GM18861 (cell line): ENCODE measurements around the gene GOLGA2.
A peak's percentile ranks its signal among the peaks of the same experiment; 100 is the strongest.

ENCODE experiments used
- ATAC-seq: cut with Tn5 transposase; IDR thresholded peaks from one replicate; pipeline ENCODE4 v1.9.1; 2021; ENCODE audit not compliant: unreplicated experiment

GOLGA2 gene, protein sequence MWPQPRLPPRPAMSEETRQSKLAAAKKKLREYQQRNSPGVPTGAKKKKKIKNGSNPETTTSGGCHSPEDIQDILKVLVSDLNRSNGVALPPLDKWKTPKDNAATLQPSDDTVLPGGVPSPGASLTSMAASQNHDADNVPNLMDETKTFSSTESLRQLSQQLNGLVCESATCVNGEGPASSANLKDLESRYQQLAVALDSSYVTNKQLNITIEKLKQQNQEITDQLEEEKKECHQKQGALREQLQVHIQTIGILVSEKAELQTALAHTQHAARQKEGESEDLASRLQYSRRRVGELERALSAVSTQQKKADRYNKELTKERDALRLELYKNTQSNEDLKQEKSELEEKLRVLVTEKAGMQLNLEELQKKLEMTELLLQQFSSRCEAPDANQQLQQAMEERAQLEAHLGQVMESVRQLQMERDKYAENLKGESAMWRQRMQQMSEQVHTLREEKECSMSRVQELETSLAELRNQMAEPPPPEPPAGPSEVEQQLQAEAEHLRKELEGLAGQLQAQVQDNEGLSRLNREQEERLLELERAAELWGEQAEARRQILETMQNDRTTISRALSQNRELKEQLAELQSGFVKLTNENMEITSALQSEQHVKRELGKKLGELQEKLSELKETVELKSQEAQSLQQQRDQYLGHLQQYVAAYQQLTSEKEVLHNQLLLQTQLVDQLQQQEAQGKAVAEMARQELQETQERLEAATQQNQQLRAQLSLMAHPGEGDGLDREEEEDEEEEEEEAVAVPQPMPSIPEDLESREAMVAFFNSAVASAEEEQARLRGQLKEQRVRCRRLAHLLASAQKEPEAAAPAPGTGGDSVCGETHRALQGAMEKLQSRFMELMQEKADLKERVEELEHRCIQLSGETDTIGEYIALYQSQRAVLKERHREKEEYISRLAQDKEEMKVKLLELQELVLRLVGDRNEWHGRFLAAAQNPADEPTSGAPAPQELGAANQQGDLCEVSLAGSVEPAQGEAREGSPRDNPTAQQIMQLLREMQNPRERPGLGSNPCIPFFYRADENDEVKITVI

DNA sequence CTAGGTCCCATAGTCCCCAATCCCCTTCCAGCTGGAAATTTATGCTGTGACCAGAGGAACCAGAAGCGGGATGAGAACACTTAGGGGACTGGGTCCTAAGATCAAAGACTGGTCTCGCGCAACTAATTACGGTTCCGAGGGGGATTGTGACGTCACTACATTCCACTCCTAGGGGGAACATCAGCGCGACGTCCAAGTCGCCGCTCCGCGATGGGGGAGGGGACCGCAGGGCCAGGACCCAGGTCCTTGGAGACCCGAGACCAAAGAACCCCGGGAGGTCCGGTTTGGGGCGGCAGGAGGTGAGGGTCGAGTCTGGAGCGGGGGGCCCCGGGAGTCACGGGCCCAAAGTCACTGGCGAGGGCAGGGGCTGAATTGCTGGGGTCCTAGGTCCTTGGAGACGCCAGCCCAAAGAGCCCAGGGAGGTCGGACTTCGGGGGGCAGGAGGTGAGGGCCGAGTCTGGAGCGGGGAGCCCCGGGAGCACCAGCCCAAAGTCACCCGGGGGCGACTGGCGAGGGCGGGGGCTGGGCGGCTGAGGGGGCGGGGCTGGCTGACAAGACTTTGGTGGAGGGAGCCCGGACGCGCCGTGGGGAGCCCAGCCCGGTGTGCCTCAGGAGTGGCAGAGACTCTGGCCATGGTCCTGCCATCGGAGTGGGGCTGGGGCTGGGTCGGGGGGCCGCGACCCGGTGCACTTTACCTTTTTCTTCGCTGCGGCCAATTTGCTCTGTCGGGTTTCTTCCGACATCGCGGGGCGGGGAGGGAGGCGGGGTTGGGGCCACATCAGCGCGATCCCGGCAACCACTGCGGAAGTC lies at the start of gene GOLGA2:
Gene GOLGA2 (minus strand): TSS at position 810 of the 810 bp plus-strand sequence. CDS start 31 bp downstream, at position 779.
- peak; percentile 13 for ATAC-seq

DNA sequence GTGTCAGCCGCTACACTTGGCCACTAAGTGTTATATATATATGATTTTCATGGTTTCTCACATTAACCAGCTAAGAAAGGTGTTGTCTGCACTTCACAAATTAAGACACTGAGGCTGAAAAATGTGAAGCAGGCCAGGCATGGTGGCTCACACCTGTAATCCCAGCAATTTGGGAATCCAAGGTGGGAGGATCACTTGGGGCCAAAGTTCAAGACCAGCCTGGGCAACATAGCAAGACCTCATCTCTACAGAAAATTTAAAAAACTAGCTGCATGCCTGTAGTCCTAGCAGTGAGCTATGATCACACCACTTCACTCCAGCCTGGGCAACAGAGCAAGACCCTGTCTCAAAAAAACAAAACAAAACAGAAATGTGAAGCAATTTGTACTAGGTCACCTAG lies 48.6 kb upstream of the GOLGA2 start:
- ATAC-seq: no peak

DNA sequence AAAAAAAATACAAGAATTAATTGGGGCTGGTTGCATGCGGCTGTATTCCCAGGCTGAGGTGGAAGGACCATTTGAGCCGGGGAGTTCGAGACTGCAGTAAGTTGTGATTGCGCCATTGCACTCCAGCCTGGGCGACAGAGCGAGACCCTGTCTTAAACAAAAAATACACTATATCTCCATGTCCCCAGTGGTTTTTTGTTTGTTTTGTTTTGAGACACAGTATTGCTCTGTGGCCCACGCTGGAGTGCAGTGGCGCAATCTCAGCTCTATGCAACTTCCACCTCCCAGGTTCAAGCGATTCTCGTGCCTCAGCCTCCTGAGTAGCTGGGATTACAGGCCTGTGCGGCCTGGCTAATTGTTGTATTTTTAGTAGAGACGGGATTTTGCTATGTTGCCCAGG lies 48.0 kb upstream of the GOLGA2 start:
- no peak for ATAC-seq

DNA sequence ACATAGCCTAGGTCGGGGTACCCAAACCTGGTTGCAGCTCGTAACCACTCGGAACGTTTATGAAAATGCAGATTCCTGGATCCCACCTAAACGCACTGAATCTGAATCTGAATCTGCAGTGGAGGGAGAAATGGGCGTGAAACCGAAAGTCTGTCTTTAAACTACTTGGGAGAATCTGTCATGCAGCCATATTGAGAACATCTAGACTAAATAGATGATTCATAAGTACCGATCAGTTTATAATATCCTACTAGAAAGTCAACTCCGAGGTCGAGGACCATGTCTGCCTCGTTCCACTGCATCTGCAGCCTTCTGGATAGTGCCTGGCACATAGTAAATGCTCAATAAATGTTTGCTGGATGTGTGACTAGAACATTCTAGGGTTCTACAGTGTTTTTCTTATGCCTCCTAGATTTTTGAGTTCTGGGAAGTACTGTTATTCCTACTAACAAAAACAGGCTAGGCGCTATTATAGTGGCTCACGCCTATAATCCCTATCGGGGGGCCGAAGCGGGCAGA lies 47.5 kb upstream of the GOLGA2 start:
- no peak for ATAC-seq

DNA sequence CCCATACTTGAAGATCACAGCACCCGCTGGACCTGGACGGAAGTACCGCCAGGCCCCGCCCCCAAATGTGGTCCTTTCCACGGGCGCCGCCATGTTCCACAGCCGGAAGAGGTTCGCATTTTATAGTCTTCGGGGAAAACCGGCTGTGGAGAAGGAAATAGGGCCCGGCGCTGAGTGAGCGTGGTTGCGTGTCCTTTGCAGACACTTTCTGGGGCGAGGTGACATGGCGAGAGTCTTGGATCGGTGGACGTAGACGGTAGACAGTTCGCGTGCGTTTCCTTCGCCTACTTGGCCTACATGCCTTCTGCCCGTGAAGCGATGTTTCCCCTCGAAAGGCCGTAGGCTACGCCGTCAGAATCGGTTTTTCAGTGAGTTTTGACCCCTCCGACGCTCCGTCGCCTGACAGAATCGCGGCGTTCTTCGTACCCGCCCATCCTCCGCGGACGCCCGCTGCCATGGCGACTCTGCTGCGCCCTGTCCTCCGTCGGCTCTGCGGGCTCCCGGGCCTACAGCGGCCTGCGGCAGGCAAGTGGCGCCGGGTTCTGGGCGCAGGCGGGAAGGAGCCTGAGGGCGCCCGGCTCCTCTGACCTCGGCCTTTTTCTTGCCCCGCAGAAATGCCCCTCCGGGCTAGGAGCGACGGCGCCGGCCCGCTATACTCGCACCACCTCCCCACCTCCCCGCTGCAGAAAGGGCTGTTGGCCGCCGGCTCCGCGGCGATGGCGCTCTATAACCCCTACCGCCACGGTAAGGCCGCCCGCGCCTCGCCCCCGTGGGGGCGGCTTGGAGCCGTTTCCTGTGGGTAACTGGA lies 46.8 kb upstream of the GOLGA2 start, which contains the start of the genes COQ4 and TRUB2:
Gene COQ4 (plus strand): TSS at position 436 of the 808 bp plus-strand sequence. CDS start 20 bp downstream, at position 456.
Gene TRUB2 (minus strand): TSS at position 44 of the 808 bp plus-strand sequence. CDS start 39 bp downstream, at position 5.
- ATAC-seq: peak; percentile 71

DNA sequence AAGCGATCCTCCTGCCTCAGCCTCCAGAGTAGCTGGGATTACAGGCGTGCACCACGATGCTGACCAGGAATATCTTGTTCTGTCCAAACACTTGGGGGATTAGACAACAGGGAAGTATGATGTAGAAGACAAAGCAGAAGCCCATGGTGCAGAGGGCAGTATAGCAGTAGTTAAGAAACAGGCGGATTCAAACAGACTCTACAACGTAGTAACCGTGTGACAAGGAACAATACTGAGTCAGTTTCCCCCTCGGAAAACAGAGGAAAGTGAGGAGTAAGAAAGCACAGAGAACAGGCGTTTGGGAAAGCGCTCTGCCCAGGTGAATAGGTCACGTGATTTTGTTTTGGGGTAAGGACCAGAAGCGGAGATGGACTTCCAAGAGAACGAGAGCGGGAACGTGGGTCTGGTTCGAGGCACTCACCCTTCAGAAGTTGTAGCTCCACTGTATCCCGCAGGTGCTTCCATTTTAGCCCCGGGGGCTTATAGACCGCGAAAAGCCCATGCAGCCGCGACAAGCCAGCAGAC lies 46.1 kb upstream of the GOLGA2 start:
- ATAC-seq: peak; percentile 5

DNA sequence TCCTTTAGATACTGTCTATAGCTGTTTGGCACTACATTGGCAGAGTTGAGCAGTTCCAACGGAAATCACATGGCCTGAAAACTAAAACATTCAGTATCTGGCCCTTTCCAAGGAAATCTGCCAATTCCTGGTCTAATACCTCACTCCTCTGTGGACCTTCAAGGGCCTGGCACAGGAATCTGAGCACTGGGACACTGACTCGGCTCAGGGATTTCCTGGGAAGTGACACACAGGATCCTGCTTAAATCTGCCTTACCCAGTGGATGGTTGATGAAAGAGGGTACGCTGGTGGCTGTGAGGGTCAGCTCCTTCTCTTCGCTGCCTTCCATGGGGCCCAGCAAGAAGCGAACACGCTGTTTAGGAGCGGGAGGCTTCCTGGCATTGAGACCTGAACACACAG lies 45.5 kb upstream of the GOLGA2 start:
- ATAC-seq: no peak

DNA sequence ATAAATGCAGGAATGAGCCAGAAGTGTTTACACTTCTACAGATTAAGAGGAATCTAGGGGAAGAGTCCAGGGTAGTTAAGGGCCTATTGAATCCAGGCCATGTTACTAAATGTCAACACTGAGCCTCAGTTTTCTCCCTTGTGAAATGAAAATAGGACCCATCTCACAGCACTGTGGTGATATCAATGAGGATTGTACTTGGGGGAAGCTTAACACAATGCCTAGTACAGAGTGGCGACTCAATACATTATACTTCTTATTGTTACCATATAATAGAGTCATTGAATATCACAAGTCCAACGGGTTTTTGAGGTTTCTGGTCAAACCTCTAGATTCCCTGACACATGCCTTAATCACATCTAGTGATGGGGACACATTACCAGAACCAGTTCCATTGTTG lies 41.8 kb upstream of the GOLGA2 start:
- no peak for ATAC-seq

DNA sequence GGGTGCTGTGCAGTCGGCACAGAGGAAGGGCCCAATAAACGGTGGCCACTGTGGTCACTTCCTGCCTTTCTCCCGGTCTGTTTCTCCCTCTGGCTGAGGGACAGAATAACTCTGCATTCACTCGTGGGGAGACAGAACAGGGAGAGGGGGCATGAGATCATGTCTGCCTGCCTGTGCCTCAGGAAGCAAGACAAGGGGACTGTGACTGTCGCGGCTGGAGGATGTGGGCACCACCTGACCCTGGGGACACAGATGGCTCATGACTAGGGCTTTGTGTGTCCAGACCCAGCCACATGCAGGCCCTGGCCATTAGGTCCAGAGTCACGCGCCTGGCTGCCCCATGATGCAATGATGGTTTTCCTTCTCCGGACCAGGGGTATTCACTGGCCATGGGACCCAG lies 40.6 kb upstream of the GOLGA2 start:
- ATAC-seq: no peak

DNA sequence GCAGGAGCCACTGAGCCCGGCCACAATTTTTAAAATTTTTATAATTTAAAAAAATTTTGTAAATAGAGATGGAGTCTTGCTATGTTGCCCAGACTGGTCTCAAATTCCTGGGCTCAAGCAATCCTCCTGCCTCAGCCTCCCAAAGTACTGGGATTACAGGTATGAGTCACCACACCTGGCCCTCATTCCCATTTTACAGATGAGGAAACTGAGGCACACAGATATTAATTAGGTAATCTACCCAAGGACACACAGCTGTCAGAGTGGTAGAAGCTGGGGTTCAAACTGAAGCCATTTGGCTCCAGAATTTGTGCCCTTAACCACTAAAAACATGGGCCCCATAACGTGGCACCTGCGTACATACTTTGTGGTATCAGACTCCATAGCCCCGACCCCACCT lies 38.9 kb upstream of the GOLGA2 start:
- ATAC-seq: no peak

DNA sequence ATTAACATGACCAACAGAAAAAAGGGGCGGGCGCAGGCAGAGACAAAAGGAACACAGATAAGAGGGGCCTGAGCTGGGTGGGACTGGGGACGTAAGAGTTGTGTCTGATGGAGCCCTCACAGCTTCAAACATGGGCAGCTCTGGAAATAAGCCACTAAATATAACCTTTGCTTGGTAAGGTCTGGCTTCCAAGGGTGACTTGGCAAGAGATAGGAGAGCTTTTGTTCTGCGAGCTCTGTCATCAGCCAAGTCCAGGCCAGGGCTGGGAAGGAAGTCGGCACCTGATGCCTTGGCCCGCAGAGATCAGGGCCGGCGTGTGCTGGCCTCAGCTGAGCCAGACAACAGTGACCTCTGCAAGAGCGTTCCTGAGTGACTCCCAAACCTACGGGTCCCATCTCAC lies 34.7 kb upstream of the GOLGA2 start:
- ATAC-seq: no peak

DNA sequence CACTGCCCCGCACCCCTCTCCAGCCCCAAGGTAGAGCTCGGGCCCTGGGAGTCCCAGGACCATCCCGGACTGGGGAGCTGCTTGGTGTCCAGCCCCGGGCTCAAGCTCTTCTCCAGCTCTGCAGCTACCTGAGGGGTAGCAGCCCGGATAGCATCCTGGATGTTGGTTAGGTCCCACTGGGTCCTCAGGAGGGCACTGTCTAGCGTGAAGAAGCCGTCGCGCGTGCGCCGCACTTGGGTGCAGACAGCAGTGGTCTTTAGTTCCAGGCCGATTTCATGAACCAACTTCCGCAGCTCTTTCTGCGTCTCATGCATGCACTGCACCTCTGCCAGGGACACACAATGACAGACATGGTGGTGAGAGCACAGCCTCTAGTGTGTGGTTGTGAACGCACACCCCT lies 33.7 kb upstream of the GOLGA2 start:
- no peak for ATAC-seq

DNA sequence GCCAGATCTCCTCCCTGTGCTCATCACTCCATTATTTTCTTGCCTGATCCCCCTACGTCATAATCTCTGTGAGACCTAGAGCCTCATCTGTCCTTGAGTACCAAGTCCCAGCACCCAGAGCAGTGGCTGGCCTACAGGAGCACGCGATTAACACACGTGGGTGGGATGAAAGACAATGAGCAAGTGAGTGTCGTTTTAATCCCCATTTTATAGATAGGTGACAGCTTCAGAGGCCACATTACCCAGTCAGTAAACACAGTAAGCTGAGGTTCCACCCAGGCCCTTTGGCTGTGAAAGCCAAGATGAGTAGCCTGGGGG lies 29.1 kb upstream of the GOLGA2 start:
- no peak for ATAC-seq

DNA sequence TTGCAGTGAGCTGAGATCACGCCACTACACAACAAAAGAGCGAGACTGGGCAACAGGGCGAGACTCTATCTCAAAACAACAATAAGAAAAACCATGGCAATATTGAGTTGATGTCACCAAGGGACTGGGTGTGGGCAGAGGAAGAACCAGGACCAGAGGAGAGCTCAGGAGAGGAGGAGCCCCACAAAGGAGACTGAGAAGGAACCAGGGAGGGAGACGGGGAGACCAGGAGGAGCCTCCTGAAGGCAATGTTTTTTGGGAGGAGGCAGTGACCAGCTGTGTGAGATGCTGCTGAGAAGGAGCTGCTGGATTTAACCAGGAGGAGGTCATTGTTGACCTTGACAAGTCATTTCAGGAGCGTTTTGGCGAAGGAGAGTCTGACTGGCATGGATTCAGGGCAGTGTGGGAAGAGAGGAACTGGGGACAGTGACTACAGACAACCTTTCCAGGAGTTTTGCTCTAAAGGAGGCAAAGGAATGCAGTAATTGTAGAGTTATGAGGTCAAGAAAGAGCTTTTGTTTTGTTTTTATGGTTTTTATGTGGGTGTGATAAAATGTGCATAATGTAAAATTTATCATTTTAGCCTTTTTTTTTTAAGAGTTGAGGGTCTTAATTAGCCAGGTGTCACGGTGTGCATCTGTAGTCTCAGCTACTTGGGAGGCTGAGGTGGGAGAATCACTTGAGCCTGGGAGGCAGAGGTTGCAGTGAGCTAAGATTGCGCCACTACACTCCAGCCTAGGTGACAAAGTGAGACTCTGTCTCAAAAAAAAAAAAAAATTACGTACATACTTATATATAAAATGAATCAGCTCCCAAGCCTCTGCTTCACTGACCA lies 28.5 kb upstream of the GOLGA2 start:
- ATAC-seq: no peak

DNA sequence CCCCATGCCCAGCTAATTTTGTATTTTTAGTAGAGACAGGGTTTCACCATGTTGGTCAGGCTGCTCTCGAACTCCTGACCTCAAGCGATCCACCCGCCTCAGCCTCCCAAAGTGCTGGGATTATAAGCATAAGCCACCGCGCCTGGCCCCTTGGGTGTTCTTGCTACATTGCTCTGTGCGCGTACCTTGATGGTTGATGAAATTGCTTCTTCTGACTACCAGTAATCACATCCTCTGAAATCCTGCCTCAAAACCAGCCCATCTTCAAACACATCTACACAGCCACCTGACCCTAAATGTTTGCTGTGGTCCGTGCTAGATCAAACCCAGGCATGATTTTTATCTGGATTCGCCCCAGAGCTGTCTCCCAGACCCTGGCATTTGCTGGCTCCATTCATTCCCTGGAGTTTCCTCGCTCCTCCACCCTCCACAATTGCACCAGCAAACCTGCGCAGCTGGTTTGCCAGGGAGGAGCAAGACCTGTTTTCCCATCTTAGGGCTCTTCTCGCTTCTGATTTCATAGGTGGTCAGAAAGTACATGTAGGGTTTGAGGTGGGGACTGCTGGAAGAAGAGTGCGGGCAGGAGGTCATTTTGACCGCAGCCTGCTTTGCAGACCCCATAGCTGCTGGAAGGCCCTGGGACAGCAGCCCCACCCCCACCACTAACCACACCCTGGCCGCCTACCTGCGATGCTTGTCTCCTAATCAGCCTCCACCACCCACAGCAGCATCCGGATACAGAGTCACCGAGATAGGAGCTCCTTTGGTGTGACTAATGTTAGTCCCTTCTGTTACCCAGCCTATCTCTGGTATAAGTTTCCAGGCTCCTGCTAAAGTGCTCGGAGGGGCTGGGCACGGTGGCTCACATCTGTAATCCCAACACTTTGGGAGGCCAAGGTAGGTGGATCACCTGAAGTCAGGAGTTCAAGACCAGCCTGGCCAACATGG lies 23.0 kb upstream of the GOLGA2 start:
- no peak for ATAC-seq

DNA sequence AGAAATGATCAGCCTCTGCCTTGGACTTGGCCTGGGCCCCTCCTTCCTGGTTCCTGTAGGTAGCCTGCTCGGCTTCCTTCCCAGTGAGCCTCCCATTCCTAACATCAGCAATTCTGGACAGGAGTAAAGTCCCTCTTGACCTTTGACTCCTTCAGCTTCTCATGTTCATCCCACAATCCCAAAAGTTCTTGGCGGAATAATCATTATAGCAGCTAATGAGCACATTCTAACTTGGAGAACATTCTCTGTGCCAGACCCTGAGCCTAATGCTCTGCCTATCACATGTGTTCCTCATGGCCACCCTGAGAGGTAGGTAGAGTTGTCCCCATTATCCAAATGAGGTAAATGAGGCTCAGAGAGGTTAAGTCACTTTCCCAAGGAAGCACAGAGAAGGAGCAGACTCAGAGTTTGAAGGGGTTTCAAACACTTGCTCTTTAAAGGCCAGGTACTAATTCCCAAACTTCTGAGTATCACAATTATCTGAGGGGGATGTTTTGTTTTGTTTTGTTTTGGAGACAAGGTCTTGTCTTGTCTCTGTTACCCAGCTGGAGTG lies 21.5 kb upstream of the GOLGA2 start:
- ATAC-seq: no peak
